Endothelial cell of umbilical vein (primary cell): ENCODE measurements around the gene ARHGAP31. TPM values are rescaled to one million over a fixed set of nuclear protein-coding genes. Genes with fewer than 3 reads are reported as not detected.

Source experiments
- BruUV-seq: library from RNA; stranded (reverse); fragments of 400-500 nt; replicated peaks from 2 replicates; lab custom pipeline; 2021; lab: Mats Ljungman, UMichigan
- CTCF ChIA-PET: fragments of 300-600, 350-600 bp; sonication (Branson Sonifier 250); formaldehyde crosslinking; loops from one replicate; lab custom pipeline; 2021; ENCODE audit warnings: antibody characterized with exemption, inconsistent platforms; lab: Charles Lee
- POLR2A ChIA-PET: fragments of 300-600, 350-600 bp; sonication (Branson Sonifier 250); formaldehyde crosslinking; loops from one replicate; lab custom pipeline; 2021; ENCODE audit warnings: antibody characterized with exemption, inconsistent platforms; lab: Charles Lee
- DNase-seq: peaks from one replicate; pipeline ENCODE4 v3.0.0-alpha.2; 2011; ENCODE audit warnings: low read depth, low spot score
- FAIRE-seq: peaks from 2 replicates; lab custom pipeline; 2011; peaks lifted over from hg19 to GRCh38; lab: Jason Lieb, UNC
- H2AFZ ChIP-seq: 2 replicates; pipeline ENCODE4 v1.6.0; 2012; ENCODE audit warnings: low read depth, low read length, control low read depth, inconsistent platforms
- H3K27ac ChIP-seq: 2 replicates; pipeline ENCODE4 v1.5.1; 2011; ENCODE audit warnings: low read depth, mild to moderate bottlenecking, control low read depth, low read length, moderate library complexity; ENCODE audit not compliant: insufficient read depth
- H3K27me3 ChIP-seq, 2 experiments: 2 replicates each; pipeline versions ENCODE4 v1.6.0 to v1.6.1; 2011; ENCODE audit warnings: low read length in 2 of 2, mixed read lengths in 1 of 2; ENCODE audit not compliant: control insufficient read depth in 2 of 2, insufficient read depth in 2 of 2
- H3K36me3 ChIP-seq, 2 experiments: 2 replicates in 1 of 2; 3 replicates in 1 of 2; pipeline ENCODE4 v1.5.1; 2011; ENCODE audit warnings: low read length in 2 of 2, mild to moderate bottlenecking in 1 of 2, moderate library complexity in 1 of 2; ENCODE audit not compliant: control insufficient read depth in 2 of 2, insufficient read depth in 2 of 2; ENCODE audit errors: extremely low read depth in 1 of 2
- H3K4me1 ChIP-seq: 3 replicates; pipeline ENCODE4 v1.5.1; 2011; ENCODE audit warnings: mild to moderate bottlenecking, low read length; ENCODE audit not compliant: control insufficient read depth, insufficient read depth; ENCODE audit errors: extremely low read depth
- H3K4me2 ChIP-seq: 2 replicates; pipeline ENCODE4 v1.6.1; 2011; ENCODE audit warnings: low read length, control low read depth, mixed read lengths; ENCODE audit not compliant: insufficient read depth
- H3K4me3 ChIP-seq, 3 experiments: fragments of 200-600 bp in 1 of 3; sonication (generic), shearing (Covaris generic) in 1 of 3; replicated peaks in 1 of 3; 2 replicates each; pipeline ENCODE4 v1.5.1; 2011 to 2016; ENCODE audit warnings: control low read depth in 3 of 3, low read length in 3 of 3, mild to moderate bottlenecking in 2 of 3, inconsistent platforms in 1 of 3, low read depth in 1 of 3, moderate library complexity in 1 of 3; ENCODE audit not compliant: insufficient read depth in 1 of 3
- H3K79me2 ChIP-seq: 2 replicates; pipeline ENCODE4 v1.6.0; 2012; ENCODE audit warnings: low read length, inconsistent platforms; ENCODE audit not compliant: control insufficient read depth, insufficient read depth
- H3K9ac ChIP-seq: replicated peaks from 2 replicates; pipeline ENCODE3; 2011; ENCODE audit warnings: low read length, control low read depth; ENCODE audit not compliant: insufficient read depth; ENCODE audit errors: extremely low read depth
- H3K9me1 ChIP-seq: replicated peaks from 3 replicates; pipeline ENCODE4 v1.6.0; 2011; ENCODE audit warnings: mild to moderate bottlenecking, low read length; ENCODE audit not compliant: control insufficient read depth, insufficient read depth; ENCODE audit errors: extremely low read depth
- H3K9me3 ChIP-seq: replicated peaks from 2 replicates; pipeline ENCODE4 v1.5.1; 2012; ENCODE audit warnings: low read length, inconsistent platforms; ENCODE audit not compliant: control insufficient read depth, insufficient read depth
- H4K20me1 ChIP-seq: replicated peaks from 2 replicates; pipeline ENCODE3; 2011; ENCODE audit warnings: mild to moderate bottlenecking, low read length; ENCODE audit not compliant: control insufficient read depth, insufficient read depth; ENCODE audit errors: extremely low read depth
- EZH2 ChIP-seq: IDR thresholded peaks from 2 replicates; pipeline ENCODE4 v1.6.1; 2012; ENCODE audit warnings: borderline replicate concordance, low read depth, mild to moderate bottlenecking, moderate library complexity, low read length, inconsistent platforms; ENCODE audit not compliant: severe bottlenecking
- FOS ChIP-seq: IDR thresholded peaks from 2 replicates; pipeline ENCODE4 v1.6.1; 2011; ENCODE audit warnings: mild to moderate bottlenecking, low read length, moderate library complexity, borderline replicate concordance; ENCODE audit not compliant: insufficient read depth
- GATA2 ChIP-seq: IDR thresholded peaks from 2 replicates; pipeline ENCODE4 v1.7.0; 2011; ENCODE audit warnings: low read depth, mild to moderate bottlenecking, moderate library complexity, mixed read lengths, low read length; ENCODE audit not compliant: insufficient read length, insufficient read depth
- JUN ChIP-seq: IDR thresholded peaks from 2 replicates; pipeline ENCODE4 v1.6.1; 2011; ENCODE audit warnings: borderline replicate concordance, low read depth; ENCODE audit not compliant: insufficient read length, insufficient read depth
- MYC ChIP-seq: IDR thresholded peaks from one replicate; pipeline ENCODE4 v1.6.1; 2011; ENCODE audit warnings: mild to moderate bottlenecking, low read depth, low read length
- POLR2A ChIP-seq: IDR thresholded peaks from 2 replicates; pipeline ENCODE4 v1.6.1; 2012; ENCODE audit warnings: low read depth, mild to moderate bottlenecking, control low read depth, low read length
- POLR2AphosphoS5 ChIP-seq: IDR thresholded peaks from 2 replicates; pipeline ENCODE4 v1.6.1; 2012; ENCODE audit warnings: low read depth, mild to moderate bottlenecking, control low read depth, low read length, moderate library complexity; ENCODE audit not compliant: insufficient read depth
- dilution Hi-C: fragments of 300-500 bp; cut with MboI; formaldehyde crosslinking; loops from one replicate; pipeline ENCODE4 v1.15.0; 2019; ENCODE audit warnings: low sequenced_read_pairs; ENCODE audit not compliant: extremely low pct_ligation_motif_present
- intact Hi-C: fragments of 100-400 bp; cut with micrococcal nuclease; formaldehyde crosslinking; loops from one replicate; pipeline ENCODE4 v1.10.0; 2022
- polyA plus RNA-seq, 4 experiments: library from polyadenylated mRNA; depleted of rRNA in 3 of 4; stranded (reverse) in 3 of 4; unstranded in 1 of 4; fragments of >200 nt; gene quantifications; 2 replicates each; pipeline versions ENCODE4 v1.2.1 to v1.2.3, GENCODE V29; 2011 to 2012; ENCODE audit warnings: missing spikeins in 1 of 4
- total RNA-seq: library from RNA; stranded (reverse); gene quantifications from 2 replicates; pipeline ENCODE4 v1.2.3, GENCODE V29; 2021
- TF ChIP-seq, protein P1 (sequence below): IDR thresholded peaks from 2 replicates; pipeline ENCODE4 v1.6.1; 2011; ENCODE audit not compliant: insufficient read depth, insufficient read length
- TF ChIP-seq, protein P2 (sequence below), 2 donors: IDR thresholded peaks; 1 replicate in 1 of 2; 2 replicates in 1 of 2; pipeline ENCODE4 v1.5.1; 2011; ENCODE audit warnings: low read length in 2 of 2, mild to moderate bottlenecking in 2 of 2, moderate library complexity in 2 of 2, control low read depth in 1 of 2, inconsistent platforms in 1 of 2, low read depth in 1 of 2; ENCODE audit not compliant: insufficient read depth in 1 of 2; ENCODE audit errors: extremely low read depth in 1 of 2

ARHGAP31 gene
- total and polyA plus RNA-seq, 2 donors (not counting 3 experiments of a cell fraction or from before 2014, with no cell fraction given), result 25.5 to 65.8 TPM

DNA sequence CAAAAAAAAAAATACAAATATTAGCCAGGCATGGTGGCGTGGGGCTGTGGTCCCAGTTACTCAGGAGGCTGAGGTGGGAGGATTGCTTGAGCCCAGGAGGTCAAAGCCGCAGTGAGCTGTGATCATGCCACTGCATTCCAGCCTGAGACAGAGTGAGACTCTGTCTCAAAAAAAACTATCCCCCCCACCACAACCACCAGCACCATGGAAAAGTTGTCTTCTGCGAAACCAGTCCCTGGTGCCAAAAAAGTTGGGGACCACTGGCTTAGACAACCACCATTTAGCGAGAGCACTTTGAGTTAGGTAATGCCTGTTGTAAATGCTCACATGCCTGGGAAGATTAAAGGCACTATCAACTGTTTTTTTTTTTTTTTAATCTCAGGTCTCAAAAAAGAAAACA, 15.4 kb downstream of the ARHGAP31 start:
- H2AFZ ChIP-seq, result no peak overlapping the region
- DNase-seq, result no peak
- dilution Hi-C loops, result no loop called here
- H3K27ac ChIP-seq, result no peak overlapping the region
- H3K79me2 ChIP-seq, result peaks cover 87% of the 10 kb centered on the region
- ChIA-PET CTCF (interaction anchor here (0.6 to 2.0 kb wide), 5 partner anchors 10 to 367 kb away, joined by 3 to 5 read pairs (median 4); no protein-coding TSS in a partner anchor), POLR2A (interaction anchor here (0.7 kb wide), 1 partner anchor 13 kb away, joined by 5 read pairs; no protein-coding TSS in a partner anchor)
- FAIRE-seq, result no peak
- H3K27me3 ChIP-seq, result no peaks in the 10 kb centered on the region
- no peaks in the 10 kb centered on the region for H3K9me1 ChIP-seq
- H3K4me3 ChIP-seq, result no peak overlapping the region
- no peak overlapping the region for H3K4me2 ChIP-seq
- no peak overlapping the region for H3K9ac ChIP-seq
- H4K20me1 ChIP-seq, result no peaks in the 10 kb centered on the region
- H3K9me3 ChIP-seq, result no peaks in the 10 kb centered on the region
- peaks cover 3 to 9% of the 10 kb centered on the region in 2 experiments for H3K36me3 ChIP-seq
- intact Hi-C loops, result no loop called here
- peaks cover 30% of the 10 kb centered on the region for H3K4me1 ChIP-seq
- BruUV-seq, result no TSS peak
- TF ChIP-seq JUN (no peak), GATA2 (no peak), POLR2AphosphoS5 (no peak), MYC (no peak), FOS (no peak), POLR2A (no peak), EZH2 (no peak)
- TF ChIP-seq, protein P1, sequence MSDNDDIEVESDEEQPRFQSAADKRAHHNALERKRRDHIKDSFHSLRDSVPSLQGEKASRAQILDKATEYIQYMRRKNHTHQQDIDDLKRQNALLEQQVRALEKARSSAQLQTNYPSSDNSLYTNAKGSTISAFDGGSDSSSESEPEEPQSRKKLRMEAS, result no peak
- TF ChIP-seq, protein P2, sequence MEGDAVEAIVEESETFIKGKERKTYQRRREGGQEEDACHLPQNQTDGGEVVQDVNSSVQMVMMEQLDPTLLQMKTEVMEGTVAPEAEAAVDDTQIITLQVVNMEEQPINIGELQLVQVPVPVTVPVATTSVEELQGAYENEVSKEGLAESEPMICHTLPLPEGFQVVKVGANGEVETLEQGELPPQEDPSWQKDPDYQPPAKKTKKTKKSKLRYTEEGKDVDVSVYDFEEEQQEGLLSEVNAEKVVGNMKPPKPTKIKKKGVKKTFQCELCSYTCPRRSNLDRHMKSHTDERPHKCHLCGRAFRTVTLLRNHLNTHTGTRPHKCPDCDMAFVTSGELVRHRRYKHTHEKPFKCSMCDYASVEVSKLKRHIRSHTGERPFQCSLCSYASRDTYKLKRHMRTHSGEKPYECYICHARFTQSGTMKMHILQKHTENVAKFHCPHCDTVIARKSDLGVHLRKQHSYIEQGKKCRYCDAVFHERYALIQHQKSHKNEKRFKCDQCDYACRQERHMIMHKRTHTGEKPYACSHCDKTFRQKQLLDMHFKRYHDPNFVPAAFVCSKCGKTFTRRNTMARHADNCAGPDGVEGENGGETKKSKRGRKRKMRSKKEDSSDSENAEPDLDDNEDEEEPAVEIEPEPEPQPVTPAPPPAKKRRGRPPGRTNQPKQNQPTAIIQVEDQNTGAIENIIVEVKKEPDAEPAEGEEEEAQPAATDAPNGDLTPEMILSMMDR (IDR thresholded peaks at IDR 0.05; ENCODE audit: extremely low read depth in 1 of 2, insufficient read depth in 1 of 2, low read depth in 1 of 2, low read length in 2 of 2), result no peak
